GM12891 (cell line): Measurements from ENCODE around the gene PGLYRP2.
A peak's percentile ranks its signal among the peaks of the same experiment; 100 is the strongest.

Experiments used
- DNase-seq: peaks from one replicate; pipeline ENCODE4 v3.0.0; 2011; ENCODE audit warnings: low spot score; ENCODE audit not compliant: insufficient read length
- FAIRE-seq: peaks from 2 replicates; lab custom pipeline; 2011; peaks lifted over from hg19 to GRCh38; lab: Jason Lieb, UNC
- PAX5 ChIP-seq: IDR thresholded peaks from 2 replicates; pipeline ENCODE4 v1.6.1; 2011; ENCODE audit warnings: low read length, moderate library complexity, mild to moderate bottlenecking; ENCODE audit not compliant: insufficient read depth, severe bottlenecking
- POLR2A ChIP-seq: IDR thresholded peaks from 2 replicates; pipeline ENCODE4 v1.6.1; 2011; ENCODE audit warnings: low read depth, low read length, control low read depth
- POLR2AphosphoS5 ChIP-seq: IDR thresholded peaks from 2 replicates; pipeline ENCODE4 v1.6.1; 2011; ENCODE audit warnings: low read depth, low read length, control low read depth
- POU2F2 ChIP-seq: IDR thresholded peaks from 2 replicates; pipeline ENCODE4 v1.6.1; 2011; ENCODE audit warnings: low read depth, mild to moderate bottlenecking, control low read depth, low read length, moderate library complexity
- SPI1 ChIP-seq: IDR thresholded peaks from 2 replicates; pipeline ENCODE4 v1.6.1; 2011; ENCODE audit warnings: low read depth, low read length, control low read depth
- TAF1 ChIP-seq: IDR thresholded peaks from 2 replicates; pipeline ENCODE4 v1.6.1; 2011; ENCODE audit warnings: low read depth, low read length, control low read depth

Gene PGLYRP2

DNA sequence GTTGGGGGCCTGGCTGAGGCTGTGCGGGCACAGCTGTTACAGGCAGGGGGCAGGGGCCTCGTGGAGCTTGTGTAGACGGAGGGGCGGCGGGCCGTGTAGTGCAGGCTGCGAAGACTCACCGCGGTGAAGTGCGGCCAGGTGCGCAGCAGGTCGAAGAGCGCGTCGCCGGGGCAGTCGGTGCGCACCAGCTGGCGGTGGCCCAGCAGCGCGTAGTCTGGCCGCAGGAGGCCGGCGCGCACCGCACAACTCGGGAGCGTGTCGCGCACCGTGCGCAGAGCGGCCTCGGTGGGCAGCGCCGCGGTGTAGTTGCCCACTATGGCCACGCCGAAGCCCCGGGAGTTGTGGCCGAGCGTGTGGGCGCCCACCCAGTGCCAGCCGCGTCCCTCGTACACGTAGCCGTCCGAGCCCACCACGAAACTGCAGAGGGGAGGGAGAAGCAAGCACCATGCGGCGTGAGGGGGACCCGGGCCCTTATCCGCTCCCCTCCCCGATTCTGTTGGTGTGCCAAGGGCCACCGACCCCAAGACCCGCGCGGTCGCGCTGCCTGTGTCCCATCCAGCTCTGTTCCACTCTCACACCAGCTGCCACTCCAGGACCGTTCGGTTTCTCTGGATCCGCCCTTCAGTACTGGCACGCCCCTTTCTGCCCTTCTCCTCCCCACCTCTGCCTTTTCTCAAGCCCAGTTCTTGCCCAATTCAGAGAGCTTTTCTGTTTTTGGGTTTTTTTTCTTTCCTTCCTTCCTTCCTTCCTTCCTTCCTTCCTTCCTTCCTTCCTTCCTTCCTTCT, 9.6 kb downstream of the PGLYRP2 start:
- no peak for TF ChIP-seq POLR2A
- no peak for TF ChIP-seq PAX5
- DNase-seq, result no peak
- FAIRE-seq, result peak; percentile 87

GRCh38 chr19:15468675-15469512, 10.4 kb downstream of the PGLYRP2 start:
- DNase-seq (no peak), FAIRE-seq (no peak)
- no peak for TF ChIP-seq POU2F2
- TF ChIP-seq POLR2A, result no peak
- no peak for TF ChIP-seq SPI1

- FAIRE-seq, result no peak
- TF ChIP-seq POLR2AphosphoS5 (no peak), SPI1 (no peak)
- no peak for DNase-seq
Observed at GRCh38 chr19:15467734-15468214, 11.5 kb downstream of the PGLYRP2 start.

DNA sequence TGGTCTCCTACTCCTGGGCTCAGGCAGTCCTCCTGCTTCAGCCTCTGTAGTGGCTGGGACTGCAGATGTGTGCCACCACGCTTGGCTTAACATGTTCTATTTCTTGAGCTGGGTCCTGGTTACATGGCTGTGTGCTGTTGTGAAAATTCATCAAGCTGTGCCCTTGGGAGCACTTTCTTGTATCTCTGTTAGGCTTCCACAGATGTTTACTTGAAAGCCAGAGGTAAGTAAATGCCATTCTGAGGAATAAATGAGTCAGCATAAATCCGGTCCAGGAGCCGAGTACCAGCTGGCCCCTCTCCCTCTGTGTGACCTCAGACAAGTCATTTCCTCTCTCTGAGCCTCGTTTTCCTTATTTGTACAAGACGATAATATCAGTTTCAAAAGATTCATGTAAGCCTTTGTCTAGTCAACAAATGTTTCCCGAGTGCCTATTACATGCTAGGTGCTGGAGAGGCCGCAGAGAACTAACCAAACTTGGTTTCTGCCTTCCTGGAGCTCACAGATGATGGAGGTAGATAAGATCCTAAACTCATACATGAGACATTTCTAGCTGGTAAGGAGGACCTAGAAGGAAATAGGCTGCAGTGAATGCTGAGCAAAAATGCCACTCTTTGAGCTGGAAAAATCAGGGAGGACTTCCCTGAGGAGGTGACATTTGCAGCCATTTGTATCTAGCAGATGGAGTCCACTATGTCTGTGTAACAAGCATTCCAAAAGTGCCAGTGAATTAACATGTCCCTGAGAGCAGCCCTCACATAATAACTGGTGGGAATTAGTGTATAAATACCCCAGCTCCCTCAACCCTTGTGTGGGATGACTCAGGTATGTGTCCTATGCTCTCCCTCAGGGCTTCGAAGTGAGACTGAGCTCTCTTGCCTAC, 12.2 kb downstream of the PGLYRP2 start:
- DNase-seq, result no peak
- TF ChIP-seq POLR2AphosphoS5 (no peak), SPI1 (peak; percentile 67)
- FAIRE-seq, result peak; percentile 83

DNA sequence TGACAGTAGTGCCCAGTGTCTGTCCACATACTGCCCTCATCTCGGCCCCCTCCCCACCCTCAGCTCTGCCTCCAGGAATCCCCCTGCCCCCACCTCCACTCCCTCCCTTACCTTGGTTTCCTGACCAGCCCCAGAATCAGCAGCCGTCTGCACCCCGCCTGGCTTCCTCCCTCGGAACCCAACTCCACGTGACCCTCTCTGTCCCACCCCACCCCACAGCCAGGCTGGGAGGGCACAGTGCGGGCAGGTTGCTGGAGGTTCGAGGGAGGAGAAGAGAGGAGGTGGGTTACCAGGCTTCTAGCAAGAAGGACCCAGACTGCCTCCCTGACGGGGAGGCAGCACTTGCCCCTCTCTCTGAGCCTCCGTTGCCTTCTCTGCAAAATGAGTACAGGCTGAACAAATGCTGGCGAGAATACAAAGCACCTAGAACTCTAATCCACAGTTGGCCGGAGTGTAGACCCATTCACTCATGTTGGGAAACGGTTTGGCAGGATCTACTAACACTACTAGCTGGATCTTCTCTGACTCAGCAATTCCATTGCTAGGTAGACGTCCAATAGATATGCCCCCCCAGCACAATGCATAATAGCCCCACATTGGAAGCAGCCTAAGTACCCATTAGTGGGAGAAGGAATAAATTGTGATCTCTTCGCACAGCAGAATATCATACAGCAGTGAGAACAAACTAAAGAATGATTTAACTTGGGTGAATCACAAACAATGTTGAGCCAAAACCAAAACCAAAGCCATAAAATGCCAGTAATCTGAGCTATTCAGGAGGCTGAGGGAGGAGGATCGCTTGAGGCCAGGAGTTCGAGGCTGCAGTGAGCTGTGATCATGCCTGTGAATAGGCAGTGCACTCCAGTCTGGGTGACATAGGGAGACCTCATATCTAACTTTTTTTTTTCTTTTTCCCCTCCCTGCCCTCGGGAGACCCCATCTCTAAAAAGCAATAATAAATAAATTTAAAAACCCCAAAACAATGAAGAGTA, 14.6 kb downstream of the PGLYRP2 start, which contains the start of gene RASAL3:
Gene RASAL3 (minus strand): TSS at position 151 of the 992 bp plus-strand sequence. CDS start 186 bp downstream, outside the sequence.
- FAIRE-seq (peak; percentile 98), DNase-seq (no peak)
- no peak for TF ChIP-seq POLR2AphosphoS5
- TF ChIP-seq POLR2A, result no peak
- TF ChIP-seq TAF1, result peak; percentile 33; the same call in 1 of the 2 replicates
- peak; percentile 47 for TF ChIP-seq SPI1

GRCh38 chr19:15463861-15464371, 15.4 kb downstream of the PGLYRP2 start:
- peak; percentile 73 for DNase-seq
- no peak for FAIRE-seq
- TF ChIP-seq POLR2AphosphoS5, result peak; percentile 61
- peak; percentile 84 for TF ChIP-seq POLR2A
- TF ChIP-seq SPI1, result peak; percentile 49; the same call in 1 of the 2 replicates
- TF ChIP-seq POU2F2, result 0 out of 2 replicates have a peak, but pooled peaks have one; percentile 55
- no peak for TF ChIP-seq PAX5
- peak; percentile 67 for TF ChIP-seq TAF1

DNA sequence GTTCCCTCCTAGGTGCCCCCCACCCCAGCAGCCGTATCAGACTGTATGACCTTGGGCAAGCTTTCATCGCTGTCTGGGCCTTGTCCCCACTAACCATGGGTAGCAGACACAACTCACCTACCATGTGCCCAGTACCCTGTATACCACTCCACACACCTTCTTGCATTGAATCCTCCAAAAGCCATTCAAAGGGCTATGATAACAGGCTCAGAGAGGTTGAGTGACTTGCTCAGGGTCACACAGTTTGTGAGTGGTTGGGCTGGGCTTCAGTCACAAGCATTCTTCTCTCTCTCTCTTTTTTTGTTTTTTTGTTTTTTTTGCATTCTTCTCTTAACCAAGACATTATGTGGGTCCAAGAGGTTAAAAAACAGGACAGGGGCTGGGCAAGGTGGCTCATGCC, 17.6 kb downstream of the PGLYRP2 start:
- FAIRE-seq, result no peak

GRCh38 chr19:15457701-15458484, 21.4 kb downstream of the PGLYRP2 start:
- FAIRE-seq (no peak), DNase-seq (no peak)
- TF ChIP-seq POU2F2 (no peak), PAX5 (no peak), TAF1 (no peak), POLR2A (no peak), POLR2AphosphoS5 (no peak), SPI1 (no peak)

More for the DNA sequence above, 17.6 kb downstream of the PGLYRP2 start:
- TF ChIP-seq TAF1 (no peak), POLR2A (no peak), POLR2AphosphoS5 (no peak), SPI1 (no peak), PAX5 (no peak), POU2F2 (no peak)
- no peak for DNase-seq
